Astrocyte of the spinal cord (primary cell): ENCODE measurements around the gene ZBED5.

ENCODE experiments used
- DNase-seq: peaks from one replicate; pipeline ENCODE4 v3.0.0; 2011; ENCODE audit warnings: low read depth, low spot score
- H3K4me3 ChIP-seq: 2 replicates; pipeline ENCODE4 v1.5.1; 2011; ENCODE audit warnings: low read depth, mild to moderate bottlenecking, low read length, moderate library complexity
- in situ Hi-C: cut with HindIII; loops from 2 replicates; pipeline ENCODE4 v1.10.0; 2017; ENCODE audit warnings: low sequenced_read_pairs
- TF ChIP-seq, protein P1 (sequence below): IDR thresholded peaks from 2 replicates; pipeline ENCODE4 v1.5.1; 2012; ENCODE audit warnings: low read depth, mild to moderate bottlenecking, low read length, inconsistent platforms

ZBED5 gene

GRCh38 chr11:10857459-10857708, 469 bp downstream of the ZBED5 start:
- in situ Hi-C loops, result no loop called here
- peak overlapping the region; percentile 95 for H3K4me3 ChIP-seq
- TF ChIP-seq, protein P1, sequence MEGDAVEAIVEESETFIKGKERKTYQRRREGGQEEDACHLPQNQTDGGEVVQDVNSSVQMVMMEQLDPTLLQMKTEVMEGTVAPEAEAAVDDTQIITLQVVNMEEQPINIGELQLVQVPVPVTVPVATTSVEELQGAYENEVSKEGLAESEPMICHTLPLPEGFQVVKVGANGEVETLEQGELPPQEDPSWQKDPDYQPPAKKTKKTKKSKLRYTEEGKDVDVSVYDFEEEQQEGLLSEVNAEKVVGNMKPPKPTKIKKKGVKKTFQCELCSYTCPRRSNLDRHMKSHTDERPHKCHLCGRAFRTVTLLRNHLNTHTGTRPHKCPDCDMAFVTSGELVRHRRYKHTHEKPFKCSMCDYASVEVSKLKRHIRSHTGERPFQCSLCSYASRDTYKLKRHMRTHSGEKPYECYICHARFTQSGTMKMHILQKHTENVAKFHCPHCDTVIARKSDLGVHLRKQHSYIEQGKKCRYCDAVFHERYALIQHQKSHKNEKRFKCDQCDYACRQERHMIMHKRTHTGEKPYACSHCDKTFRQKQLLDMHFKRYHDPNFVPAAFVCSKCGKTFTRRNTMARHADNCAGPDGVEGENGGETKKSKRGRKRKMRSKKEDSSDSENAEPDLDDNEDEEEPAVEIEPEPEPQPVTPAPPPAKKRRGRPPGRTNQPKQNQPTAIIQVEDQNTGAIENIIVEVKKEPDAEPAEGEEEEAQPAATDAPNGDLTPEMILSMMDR, result no peak
- no peak for DNase-seq

DNA sequence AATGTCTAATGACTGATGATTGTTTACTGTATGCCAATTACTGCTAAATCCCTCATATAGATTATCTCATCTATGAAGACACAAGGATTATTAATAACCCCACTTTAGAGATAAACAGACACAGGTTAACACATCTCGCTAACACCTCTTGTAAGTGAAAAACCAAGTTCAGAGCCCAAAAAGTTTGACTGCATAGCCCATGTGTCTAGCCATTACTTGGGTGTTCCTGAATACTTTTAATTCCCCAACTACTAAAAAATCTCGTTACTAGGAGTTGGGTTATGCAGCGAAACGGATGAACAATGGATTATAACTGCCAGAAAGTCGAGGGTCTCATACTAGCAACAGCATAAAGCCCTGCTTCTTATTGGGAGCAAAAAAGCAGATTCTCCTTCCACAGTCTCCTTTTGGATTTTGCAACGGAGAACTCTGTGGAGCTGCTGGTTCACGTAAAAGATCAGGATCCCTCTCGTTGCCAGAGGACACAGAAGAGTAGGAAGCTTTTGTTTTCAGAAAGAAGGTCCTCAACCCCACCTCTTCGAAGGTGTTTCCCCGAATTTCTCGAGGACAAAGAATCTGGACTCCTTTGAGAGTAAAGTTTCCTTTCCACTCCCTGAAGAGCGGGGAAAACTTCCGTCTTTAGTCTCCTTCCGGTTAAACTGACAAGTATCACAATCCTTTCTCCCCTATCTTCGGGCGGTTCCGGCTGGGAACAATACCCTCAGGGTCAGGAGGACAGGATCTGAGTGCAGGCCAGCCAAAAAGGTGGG, 979 bp downstream of the ZBED5 start:
- TF ChIP-seq, protein P1, result no peak
- DNase-seq, result peak; percentile 25
- in situ Hi-C loops, result no loop called here
- peak overlapping the region; percentile 95 for H3K4me3 ChIP-seq

DNA sequence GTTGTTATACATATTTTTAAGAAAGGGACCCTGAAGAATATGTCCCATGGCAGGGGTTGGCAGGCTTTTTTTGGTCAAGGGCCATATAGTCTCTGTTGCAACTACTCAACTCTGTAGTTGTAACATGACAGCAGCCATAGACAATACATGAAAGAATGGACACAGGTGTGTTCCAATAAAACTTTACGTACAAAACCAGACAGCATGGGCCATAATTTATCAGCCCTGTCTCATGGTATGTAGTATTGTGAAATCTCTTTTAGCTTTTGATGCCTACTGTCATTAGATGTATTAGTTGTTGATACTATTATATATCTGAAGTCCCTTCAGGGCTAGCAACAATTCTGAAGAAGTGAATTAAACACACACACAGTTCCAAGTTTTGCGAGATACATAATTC, 2.6 kb downstream of the ZBED5 start:
- TF ChIP-seq, protein P1, result no peak
- DNase-seq, result no peak
- in situ Hi-C loops, result no loop called here
- H3K4me3 ChIP-seq, result no peak overlapping the region

DNA sequence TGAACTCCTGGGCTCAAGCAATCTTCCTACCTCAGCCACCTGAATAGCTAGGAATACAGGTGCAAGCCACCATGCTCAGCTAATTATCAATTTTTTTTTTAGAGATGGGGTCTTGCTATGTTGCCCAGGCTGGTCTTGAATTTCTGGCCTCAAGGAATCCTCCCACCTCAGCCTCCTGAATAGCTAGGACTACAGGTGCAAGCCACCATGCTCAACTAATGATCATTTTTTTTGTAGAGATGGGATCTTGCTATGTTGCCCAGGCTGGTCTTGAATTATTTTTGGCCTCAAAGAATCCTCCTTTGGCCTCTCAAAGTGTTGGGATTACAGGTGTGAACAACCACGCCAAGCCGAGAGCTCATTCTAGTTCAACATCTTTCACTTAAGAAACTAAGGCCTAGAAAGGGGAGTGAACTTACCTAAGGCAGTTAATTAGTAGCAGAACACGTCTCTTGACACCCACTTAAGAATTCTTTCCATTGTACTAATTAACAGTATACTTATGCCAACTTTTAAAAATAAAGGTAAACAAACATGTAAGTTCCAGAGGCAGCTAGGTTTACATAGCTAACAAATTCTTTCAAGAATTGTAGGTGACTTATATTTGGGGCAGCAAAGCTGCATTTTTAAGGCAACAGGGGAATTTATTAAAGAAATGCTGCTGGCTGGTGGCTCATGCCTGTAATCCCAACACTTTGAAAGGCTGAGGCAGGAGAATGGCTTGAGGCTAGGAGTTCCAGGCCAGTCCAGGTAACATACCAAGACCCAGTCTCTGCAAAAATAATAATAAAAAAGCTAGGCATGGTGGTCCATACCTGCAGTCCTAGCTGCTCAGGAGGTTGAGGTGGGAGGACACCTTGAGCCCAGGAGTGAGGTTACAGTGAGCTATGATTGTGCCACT, 9.6 kb downstream of the ZBED5 start:
- no peak overlapping the region for H3K4me3 ChIP-seq
- TF ChIP-seq, protein P1, result no peak
- DNase-seq, result no peak
- in situ Hi-C loops, result no loop called here

DNA sequence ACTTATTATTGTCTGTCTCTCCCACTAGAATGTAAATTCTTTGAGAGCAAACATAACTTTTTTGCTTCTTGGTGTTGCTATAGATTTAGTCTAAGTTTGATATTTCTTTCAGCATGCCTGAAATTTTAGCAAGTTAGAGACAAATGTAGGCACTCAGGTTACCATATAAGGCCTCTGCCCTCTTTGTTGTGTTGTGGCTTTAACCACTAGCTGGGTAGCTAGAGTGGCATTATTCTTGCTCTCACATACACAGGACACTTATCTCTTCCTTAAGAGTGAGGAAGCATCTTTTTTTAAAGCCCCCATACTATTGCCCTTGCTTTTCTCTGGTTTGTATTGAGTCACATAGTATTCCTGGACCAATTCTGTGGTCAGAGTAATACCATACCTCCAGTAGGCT, 11.2 kb downstream of the ZBED5 start:
- in situ Hi-C loops, result no loop called here
- no peak overlapping the region for H3K4me3 ChIP-seq
- no peak for DNase-seq
- TF ChIP-seq, protein P1, result no peak

GRCh38 chr11:10845589-10845988, 12.3 kb downstream of the ZBED5 start:
- no peak overlapping the region for H3K4me3 ChIP-seq
- in situ Hi-C loops, result no loop called here
- TF ChIP-seq, protein P1, result no peak
- no peak for DNase-seq
